Renal cortex interstitium (tissue), 11 donors: Measurements from ENCODE around the gene PC. TPM values are rescaled to one million over a fixed set of nuclear protein-coding genes. Genes with fewer than 3 reads are reported as not detected.

Experiments
- DNase-seq, 11 donors: peaks; one replicate each; pipeline ENCODE4 v3.0.0-alpha.2; 2013; ENCODE audit warnings: low read depth in 9 of 11, low spot score in 4 of 11; ENCODE audit errors: extremely low read depth in 1 of 11
- polyA plus RNA-seq, 3 donors: library from polyadenylated mRNA; unstranded; fragments of 120-200 nt; gene quantifications; one replicate each; pipeline ENCODE4 v1.2.1, GENCODE V29; 2013; ENCODE audit not compliant: insufficient read length in 3 of 3

Gene PC
- polyA plus RNA-seq, 3 donors: 39.6 to 53.8 (median 51.7) TPM

DNA sequence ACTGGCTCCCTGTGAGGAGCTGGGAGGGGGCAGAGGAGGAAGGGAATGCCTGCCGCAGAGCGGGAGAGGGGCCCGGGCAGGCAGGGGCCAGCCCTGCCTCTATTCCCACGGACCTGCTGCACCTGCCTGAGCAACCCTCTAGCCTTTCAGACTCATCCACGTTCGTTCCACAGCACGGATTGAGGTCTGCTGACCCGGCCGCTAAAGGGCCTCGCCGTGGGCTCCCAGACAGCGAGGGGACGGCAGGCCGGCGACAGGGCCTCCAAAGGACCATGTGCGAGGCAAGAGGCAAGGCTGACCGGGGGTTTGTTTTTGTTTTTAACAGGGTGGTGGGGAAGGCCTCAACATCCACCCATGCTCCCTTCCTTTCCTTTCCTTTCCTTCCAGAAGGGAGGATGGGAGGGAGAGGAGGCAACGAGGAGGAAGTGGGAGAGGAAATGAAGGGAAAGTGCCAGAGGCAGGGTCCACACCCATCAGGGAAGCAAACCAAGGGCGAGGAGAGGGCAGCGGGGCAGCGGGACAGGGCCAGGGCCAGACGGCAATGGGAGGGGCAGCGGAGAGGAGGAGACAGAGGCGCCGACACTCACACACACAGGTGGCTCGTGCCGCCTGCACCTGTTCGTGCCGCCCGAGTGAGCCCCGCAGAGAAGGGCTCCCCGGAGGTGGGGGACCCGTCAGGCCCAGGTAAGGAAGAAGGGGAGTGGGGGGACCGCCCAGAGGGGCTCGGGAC, 93.8 kb downstream of the PC start:
- DNase-seq: no peak

DNA sequence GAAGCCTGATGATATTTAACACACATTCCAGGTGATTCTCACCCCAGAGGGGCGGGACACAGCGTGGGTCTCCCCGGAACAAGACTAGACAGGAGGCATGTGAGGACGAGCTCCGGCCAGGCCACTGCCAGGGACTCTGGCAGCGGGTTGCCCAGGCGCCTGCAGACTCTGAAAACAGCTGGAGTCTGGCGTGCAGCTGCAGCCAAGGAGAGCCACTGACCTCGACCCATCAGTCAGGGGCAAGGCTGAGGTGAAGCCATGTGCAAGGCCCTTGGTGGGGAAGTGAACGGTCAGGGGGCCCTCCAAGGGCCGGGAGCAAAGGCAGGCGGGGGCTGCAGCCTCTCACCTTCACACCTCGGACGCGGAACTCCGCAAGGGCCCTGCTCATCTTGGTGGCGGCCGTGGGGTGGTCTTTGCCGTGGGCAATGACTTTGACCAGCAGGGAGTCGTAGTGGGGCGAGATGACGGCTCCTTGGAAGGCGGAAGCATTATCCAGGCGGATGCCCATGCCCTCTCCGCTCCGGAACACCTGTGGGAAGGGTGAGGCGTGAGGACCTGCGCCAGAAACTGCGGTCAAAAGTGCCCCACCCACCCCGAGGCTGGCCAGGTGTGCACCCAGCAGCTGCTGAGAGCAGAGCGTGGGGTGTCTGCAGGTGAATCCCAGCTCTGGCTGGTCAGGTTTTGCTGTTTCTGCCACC, 94.6 kb downstream of the PC start:
- DNase-seq: no peak

GRCh38 chr11:66862559-66863037, 95.6 kb downstream of the PC start:
- no peak for DNase-seq

DNA sequence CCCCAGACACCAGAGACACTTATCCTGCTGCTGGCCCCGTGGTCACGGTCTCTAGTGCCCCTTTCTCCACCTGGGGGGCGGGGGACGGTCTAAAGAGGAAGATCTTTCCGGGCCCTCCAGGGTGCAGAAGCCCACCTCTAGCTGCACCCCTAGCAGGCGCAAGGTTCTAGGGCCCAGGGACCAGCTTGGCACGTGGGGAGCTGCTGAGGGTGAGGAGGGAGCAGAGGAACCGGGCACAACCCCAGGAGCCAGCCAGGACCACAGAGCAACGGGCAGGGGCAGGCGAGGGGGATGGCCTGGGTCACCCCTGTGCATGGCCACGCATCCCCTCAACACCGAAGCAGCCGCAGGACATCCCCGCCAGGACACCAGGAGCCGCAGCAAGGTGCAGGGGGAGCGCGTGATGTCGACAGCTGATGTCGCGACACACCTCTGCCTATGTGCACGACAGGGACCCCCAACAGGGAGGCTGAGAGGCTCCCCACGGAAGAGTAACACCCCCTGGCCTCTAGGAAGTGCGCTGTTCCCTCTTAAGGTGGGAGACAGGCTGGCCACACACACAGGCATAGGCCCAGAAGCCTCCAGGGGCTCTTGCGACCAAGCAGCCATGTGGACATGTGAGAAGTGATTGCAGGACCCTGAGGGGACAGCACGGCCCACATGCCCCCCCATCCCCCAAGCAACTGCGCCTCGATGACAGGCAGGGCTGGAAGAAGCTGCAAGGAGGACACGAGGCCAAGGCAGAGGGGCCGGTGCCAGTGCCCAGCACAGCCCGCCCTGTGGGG, 96.2 kb downstream of the PC start:
- no peak for DNase-seq

DNA sequence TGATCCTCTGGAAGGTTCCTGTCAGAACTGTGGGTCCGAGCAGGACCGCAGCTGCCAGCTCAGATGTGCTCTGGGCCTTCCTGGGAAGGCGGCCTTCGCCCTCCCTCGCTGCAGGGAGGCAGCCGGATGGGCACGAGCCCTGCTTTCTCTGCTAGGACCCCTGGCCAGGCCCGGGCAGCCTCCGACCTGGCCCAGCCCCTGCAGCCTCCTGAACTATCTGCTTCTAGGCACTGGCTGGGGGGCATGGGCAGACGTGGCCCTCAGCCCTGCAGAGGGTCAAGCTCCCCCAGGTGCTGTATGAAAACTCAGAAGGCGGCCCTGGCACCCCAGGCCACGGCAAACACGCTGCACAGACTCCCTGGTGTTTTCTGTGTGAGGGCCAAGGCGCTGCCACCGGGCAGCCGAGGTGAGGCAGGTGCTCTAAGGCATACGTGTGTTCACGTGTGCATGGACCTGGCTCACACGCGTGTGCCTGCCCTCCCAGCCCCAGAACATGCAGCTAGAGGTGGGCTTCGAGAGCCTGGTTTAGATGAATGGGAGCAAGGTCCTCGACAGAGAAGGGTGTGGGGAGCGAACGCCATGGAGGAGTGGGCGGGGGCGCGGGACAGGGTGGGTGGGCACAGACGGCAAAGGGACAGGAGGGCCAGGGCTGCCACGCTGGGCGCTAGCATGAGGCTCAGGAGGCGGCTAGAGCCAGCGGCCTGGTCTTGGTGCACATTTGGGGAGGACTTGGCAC, 97.0 kb downstream of the PC start:
- no peak for DNase-seq

GRCh38 chr11:66860449-66860831, 97.7 kb downstream of the PC start:
- DNase-seq: no peak

- no peak for DNase-seq
These were observed 98.3 kb downstream of the PC start for GRCh38 chr11:66859686-66860448.

DNA sequence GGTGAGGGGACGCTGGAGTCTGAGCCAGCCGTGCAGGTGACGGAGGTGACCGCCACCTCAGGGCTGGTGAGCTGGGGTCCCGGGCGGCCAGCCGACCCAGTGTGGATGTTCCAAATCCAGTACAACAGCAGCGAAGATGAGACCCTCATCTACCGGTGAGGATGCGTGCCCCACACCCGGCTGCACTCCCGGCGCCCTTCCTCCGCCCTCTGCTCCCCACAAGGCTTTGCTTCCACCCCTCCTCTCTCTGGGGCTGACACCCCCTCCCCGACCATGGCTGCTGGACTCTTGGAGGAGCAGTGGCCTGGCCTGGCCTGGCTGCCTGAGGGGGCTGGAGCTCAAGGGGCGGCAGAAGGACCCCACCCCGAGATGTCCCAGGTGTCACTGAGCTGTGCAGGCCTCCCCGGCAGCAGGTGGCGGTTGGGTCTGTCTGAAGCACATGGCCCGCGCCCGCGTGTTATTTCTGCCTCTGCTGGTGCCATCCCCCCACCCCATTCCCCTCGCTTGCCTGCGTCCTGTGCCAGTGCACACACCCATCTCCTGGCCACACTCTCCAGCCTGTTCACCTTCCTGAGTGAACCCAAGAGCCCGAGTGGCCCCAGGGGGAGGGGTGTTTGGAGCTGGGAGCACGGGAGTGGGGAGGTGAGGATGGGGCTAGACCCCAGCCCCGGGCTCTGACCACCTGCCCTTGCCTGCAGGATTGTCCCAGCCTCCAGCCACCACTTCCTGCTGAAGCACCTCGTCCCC, 99.1 kb downstream of the PC start:
- DNase-seq: no peak

DNA sequence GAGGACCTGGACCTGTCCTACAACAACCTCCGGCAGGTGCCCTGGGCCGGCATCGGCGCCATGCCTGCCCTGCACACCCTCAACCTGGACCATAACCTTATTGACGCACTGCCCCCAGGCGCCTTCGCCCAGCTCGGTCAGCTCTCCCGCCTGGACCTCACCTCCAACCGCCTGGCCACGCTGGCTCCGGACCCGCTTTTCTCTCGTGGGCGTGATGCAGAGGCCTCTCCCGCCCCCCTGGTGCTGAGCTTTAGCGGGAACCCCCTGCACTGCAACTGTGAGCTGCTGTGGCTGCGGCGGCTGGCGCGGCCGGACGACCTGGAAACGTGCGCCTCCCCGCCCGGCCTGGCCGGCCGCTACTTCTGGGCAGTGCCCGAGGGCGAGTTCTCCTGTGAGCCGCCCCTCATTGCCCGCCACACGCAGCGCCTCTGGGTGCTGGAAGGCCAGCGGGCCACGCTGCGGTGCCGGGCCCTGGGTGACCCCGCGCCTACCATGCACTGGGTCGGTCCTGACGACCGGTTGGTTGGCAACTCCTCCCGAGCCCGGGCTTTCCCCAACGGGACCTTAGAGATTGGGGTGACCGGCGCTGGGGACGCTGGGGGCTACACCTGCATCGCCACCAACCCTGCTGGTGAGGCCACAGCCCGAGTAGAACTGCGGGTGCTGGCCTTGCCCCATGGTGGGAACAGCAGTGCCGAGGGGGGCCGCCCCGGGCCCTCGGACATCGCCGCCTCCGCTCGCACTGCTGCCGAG, 99.8 kb downstream of the PC start:
- DNase-seq: no peak

DNA sequence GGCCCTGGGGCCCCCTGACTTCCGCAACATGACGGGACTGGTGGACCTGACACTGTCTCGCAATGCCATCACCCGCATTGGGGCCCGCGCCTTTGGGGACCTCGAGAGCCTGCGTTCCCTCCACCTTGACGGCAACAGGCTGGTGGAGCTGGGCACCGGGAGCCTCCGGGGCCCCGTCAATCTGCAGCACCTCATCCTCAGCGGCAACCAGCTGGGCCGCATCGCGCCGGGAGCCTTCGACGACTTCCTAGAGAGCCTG, 100.3 kb downstream of the PC start:
- no peak for DNase-seq

DNA sequence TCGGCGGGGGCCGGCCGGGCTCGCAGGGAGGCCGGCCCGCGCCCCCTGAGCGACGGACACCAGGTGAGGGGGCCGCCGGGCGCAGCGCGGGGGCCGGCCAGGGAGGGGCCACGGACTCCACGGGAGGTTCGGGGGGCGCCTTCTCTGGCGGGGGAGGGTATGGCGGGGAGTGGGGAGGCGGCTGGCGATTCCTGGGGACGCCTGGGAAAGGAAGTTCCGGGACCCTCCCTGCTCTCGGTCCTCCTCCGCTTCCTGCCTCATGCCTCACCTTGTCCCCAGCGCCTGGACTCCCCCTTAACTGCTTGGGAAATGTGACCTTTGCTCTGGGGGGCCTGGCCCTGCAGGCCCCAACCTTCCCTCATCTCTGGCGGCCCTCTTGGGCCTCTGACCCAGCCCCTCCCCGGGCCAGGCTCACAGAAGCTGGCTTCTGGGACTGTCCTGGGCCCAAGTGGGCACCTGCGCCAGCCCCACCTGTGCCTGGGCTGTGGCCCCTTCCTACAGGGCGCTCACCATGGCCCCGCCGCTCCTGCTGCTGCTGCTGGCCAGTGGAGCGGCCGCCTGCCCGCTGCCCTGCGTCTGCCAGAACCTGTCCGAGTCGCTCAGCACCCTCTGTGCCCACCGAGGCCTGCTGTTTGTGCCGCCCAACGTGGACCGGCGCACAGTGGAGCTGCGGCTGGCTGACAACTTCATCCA, 100.8 kb downstream of the PC start:
- DNase-seq: no peak

- peak in 2 of 11 donors; percentile 51 to 56 for DNase-seq
These were observed 101.5 kb downstream of the PC start, which contains the start of gene LRFN4 for GRCh38 chr11:66856496-66857233. Gene LRFN4, plus strand, starts transcription at chr11:66857064. Its CDS starts 681 bp downstream, at chr11:66857745.

DNA sequence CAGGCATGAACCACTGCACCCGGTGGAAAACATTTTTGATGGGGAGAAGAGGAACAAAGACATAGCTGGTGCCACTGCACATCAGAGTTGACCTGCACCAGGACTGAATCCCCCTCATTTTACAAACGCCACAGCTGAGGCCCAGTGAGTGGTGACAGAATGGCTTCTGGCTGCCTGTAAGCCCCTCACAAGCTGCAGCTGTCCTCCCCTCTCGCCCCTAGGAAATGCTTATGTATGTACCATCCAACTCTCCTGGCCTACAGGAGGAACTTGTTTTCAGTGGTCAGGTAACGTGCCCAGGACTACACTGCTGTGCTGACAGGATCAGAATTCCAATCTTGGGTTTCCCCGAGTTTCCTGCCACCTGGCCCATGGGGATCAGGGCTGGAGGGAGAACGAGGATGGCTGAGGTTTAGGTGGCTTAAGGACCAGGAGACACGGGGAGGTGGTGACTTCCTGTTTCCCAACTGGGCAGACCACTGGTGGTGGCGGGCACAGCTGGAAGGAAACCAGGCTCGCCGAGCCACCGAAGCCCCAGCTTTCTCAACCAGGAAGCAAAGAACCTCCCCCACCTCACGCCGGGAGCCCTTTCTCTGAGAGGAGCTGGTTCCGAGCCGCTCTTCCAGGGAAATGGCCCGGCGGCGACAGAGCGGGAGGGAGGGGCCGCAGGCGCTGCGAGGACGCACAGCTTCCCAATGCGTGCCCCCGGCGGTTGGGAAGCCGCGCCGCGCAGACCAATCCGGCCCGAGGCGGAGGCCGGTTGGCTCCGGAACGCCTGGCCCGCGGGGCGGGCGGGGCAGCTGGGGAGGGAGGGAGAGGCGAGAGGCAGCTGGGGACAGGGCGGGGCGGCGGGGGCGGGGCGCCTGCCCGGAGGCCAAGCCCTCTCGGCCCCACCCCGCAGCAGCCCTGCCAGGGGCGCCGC, 102.3 kb downstream of the PC start:
- DNase-seq: peak in 10 of 11 donors; percentile 69 to 89 (median 82)

GRCh38 chr11:66854729-66855211, 103.4 kb downstream of the PC start:
- no peak for DNase-seq

DNA sequence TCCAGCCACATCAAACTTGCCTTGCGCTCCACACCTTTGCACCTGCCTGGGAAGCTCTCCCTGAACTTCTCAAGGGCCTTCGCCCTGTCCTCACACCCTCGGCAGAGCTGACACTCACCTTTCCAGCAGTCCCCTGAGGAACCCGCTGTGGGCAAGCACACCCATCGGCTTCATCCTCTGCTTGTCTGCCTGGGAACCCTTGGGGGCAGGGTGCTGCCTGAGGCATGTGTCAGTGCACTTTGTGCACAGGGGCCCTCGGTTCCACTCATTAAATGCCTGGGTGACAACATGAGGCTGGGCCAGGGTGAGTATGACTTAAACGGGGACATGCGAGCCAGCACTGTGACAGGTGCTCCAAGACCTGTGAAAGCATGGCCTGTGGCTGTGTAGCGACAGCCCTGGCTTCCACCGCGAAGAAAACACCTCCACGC, 103.9 kb downstream of the PC start:
- DNase-seq: no peak
